ENCODE measurements around the gene PLLP.

PLLP gene

GRCh38 chr16:57297856-57298255 lies 13.4 kb upstream of the PLLP start:
- no peak overlapping the region; the same call in 1 of the 2 replicates for H3K4me3 ChIP-seq (ENCODE audit: low read depth, low read length)
- DNase-seq (ENCODE audit: low read depth) = peak; percentile 57
- TF ChIP-seq, protein P1, sequence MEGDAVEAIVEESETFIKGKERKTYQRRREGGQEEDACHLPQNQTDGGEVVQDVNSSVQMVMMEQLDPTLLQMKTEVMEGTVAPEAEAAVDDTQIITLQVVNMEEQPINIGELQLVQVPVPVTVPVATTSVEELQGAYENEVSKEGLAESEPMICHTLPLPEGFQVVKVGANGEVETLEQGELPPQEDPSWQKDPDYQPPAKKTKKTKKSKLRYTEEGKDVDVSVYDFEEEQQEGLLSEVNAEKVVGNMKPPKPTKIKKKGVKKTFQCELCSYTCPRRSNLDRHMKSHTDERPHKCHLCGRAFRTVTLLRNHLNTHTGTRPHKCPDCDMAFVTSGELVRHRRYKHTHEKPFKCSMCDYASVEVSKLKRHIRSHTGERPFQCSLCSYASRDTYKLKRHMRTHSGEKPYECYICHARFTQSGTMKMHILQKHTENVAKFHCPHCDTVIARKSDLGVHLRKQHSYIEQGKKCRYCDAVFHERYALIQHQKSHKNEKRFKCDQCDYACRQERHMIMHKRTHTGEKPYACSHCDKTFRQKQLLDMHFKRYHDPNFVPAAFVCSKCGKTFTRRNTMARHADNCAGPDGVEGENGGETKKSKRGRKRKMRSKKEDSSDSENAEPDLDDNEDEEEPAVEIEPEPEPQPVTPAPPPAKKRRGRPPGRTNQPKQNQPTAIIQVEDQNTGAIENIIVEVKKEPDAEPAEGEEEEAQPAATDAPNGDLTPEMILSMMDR (IDR thresholded peaks at IDR 0.05; ENCODE audit: insufficient read depth, low read depth, low read length, missing control alignments) = no peak

DNA sequence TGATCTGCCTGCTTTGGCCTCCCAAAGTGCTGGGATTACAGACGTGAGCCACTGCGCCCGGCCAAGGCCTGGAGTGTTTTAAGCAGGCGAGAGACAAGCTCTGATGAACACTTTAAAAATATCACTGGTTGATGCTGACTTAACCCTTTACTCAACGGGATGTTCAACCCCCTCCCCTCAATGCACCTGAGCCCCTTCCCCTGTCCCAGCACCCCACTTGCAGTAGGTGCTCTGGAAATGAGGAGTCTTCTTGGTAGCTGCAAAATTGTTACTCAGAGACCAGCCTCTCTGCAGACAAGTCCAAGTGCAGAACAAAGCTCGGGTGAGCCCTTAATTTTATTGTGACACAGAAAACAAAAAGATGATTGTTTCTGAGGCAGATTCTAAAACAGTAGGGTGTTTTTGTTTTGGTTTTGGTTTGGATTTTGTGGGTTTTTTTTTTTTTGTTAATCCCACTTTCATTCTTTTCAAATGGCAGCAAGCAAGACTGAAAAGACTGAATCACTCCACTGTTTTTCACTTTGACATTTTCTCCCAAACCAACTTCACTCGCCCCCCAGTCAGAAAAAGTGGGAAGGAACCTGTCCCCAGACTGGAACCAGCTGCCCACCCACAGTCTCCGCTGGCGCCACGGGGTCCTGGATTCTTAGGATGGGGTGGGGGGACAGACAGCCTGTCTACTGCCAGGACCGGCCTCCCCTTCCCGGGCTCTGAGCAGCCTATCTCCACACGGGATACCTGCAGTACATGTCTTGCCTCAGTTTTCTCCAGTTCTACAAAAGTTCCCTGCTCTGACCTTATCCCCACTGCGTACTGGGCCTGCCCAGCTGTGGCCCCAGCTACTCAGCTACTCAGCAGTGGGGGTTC lies 5.2 kb upstream of the PLLP start:
- H3K4me3 ChIP-seq (ENCODE audit: low read depth, low read length) = no peak overlapping the region
- TF ChIP-seq, protein P1 (IDR thresholded peaks at IDR 0.05; ENCODE audit: insufficient read depth, low read depth, low read length, missing control alignments) = no peak
- peak; percentile 32 for DNase-seq (ENCODE audit: low read depth)

- TF ChIP-seq, protein P1 (IDR thresholded peaks at IDR 0.05; ENCODE audit: insufficient read depth, low read depth, low read length, missing control alignments) = no peak
- DNase-seq (ENCODE audit: low read depth) = no peak
- H3K4me3 ChIP-seq (ENCODE audit: low read depth, low read length) = no peak overlapping the region
Observed at GRCh38 chr16:57285379-57285778, 907 bp upstream of the PLLP start.

GRCh38 chr16:57284952-57285363 lies 486 bp upstream of the PLLP start:
- TF ChIP-seq, protein P1 (IDR thresholded peaks at IDR 0.05; ENCODE audit: insufficient read depth, low read depth, low read length, missing control alignments) = no peak
- DNase-seq (ENCODE audit: low read depth) = no peak
- peak overlapping the region; percentile 52 for H3K4me3 ChIP-seq (ENCODE audit: low read depth, low read length)

GRCh38 chr16:57283959-57284208 lies 588 bp downstream of the PLLP start:
- no peak for DNase-seq (ENCODE audit: low read depth)
- TF ChIP-seq, protein P1 (IDR thresholded peaks at IDR 0.05; ENCODE audit: insufficient read depth, low read depth, low read length, missing control alignments) = no peak
- no peak overlapping the region; the same call in 1 of the 2 replicates for H3K4me3 ChIP-seq (ENCODE audit: low read depth, low read length)

- TF ChIP-seq, protein P1 (IDR thresholded peaks at IDR 0.05; ENCODE audit: insufficient read depth, low read depth, low read length, missing control alignments) = no peak
- DNase-seq (ENCODE audit: low read depth) = no peak
- H3K4me3 ChIP-seq (ENCODE audit: low read depth, low read length) = no peak overlapping the region
Observed at GRCh38 chr16:57283214-57283958, 1.1 kb downstream of the PLLP start.

Data from GM12865 (cell line).